Activated effector memory CD4-positive, alpha-beta T cell treated with anti-CD3 and anti-CD28 coated beads, Interleukin-2, amount 50 U/mL, for 16 hours (primary cell): ENCODE data around the gene RALGDS.
"Not testable (repeated sequence)": the region's sequence is repeated elsewhere in the genome, so short reads cannot be mapped to it uniquely, and the experiment has no call there.

ENCODE experiments used
- DNase-seq: peaks from one replicate; pipeline ENCODE4 v3.0.0-alpha.2; 2020

The RALGDS gene

DNA sequence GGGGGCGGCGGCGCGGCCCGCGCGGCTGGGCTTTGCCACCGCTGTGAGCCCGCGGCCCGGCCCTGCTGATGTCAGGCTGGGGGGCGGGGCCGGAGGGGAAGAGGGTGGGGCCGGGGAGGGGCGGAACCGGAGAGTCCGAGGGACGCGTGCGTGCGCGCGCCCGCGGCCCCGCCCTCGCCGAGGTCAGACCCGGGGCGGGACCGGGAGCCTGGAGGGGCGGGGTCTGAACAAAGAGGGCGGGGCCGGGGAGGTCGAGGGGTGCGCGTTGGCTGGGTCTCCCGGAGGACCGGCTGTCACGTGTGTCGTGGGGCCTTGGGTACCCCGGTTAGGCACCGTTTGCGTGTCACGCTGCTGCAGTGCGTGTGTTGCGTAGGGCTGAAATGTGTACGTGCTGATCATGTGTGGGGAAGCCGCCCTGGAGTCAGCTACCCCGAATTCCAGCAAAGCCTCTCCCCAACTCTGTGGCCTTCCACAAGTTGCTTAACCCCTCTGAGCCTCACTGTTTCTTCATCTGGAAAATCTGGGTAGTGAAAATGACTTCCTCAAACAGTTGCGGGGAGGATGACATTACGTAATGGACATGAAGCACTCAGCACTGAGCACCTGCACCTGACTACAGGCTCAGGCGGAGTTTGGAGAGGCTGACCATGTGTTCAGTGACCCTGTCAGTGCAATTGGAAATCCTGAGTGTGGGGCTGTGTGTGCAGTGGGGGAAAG is at the start of gene RALGDS:
Gene RALGDS, minus strand, starts transcription at position 43 of the 717 bp plus-strand sequence. CDS start 86 bp downstream, outside the sequence.
- DNase-seq = peak; percentile 96

- DNase-seq = no peak
These were observed 49.7 kb upstream of the RALGDS start for GRCh38 chr9:133170716-133171115.

DNA sequence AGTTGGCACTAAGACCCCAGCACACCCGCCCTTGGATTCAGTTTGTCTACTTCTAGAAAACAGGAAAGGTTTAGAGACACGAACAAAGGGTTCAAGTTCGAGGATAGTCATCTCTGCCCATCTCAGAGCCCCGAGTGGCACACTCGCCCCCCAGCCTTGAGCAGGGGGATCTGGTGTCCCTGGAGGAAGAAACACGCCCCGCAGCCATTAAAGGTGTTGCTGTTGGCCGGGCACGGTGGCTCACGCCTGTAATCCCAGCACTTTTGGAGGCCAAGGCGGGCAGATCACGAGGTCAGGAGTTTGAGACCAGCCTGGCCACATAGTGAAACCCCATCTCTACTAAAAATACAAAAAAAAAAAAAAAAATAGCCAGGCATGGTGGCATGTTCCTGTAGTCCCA is 48.6 kb upstream of the RALGDS start:
- DNase-seq = not testable (repeated sequence)

DNA sequence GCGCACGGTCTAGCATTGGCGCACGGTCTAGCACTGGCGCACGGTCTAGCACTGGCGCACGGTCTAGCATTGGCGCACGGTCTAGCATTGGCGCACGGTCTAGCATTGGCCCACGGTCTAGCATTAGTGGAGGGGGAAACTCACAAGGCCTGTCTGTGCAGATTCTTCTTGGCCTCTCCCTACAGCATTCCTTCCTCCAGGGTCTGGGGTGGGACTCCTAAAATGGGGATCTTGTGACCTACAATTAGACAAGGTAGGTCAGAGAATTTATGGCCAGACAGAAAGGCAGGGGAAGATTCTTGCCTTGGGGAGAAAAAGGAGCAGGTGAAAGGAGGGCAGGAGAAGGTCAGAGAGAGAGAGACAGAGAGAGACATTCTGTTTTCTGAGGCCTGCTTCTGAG is 48.1 kb upstream of the RALGDS start:
- DNase-seq = no peak

DNA sequence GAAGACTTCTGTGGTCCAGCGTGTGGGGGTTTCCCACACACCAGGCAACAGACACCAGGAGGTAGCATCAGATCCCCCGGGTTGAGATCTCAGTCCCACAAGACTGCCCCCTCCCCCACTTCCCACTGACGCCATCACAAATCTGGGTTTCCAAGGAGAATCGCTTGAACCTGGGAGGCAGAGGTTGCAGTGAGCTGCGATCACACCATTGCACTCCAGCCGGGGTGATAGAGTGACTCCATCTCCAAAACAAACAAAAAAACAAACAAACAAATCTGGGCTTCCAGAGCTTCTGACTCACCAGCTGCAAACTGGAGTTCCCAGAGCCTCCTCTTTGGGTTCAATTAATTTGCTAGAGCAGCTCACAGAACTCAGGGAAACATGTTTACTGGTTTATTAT is 47.4 kb upstream of the RALGDS start:
- no peak for DNase-seq

DNA sequence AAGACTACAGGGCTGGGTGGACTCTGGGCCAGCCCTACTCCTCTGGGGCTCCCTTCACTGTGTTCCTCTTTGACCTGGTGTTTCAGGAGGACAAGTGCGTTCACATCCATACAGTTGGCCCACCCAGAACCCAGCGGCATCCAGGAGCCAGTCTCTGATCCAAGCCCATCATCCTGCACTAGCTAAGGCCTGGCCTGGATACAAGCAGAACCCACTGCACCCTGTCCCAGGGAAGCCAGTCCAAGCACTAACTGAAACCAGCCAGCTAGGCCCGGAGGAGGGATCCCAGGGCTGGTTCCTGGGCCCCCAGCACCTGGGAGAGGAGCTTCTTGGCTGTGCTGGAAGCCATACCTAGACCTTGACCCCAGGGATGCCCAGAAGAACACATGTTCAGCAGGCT is 46.7 kb upstream of the RALGDS start:
- DNase-seq = no peak

DNA sequence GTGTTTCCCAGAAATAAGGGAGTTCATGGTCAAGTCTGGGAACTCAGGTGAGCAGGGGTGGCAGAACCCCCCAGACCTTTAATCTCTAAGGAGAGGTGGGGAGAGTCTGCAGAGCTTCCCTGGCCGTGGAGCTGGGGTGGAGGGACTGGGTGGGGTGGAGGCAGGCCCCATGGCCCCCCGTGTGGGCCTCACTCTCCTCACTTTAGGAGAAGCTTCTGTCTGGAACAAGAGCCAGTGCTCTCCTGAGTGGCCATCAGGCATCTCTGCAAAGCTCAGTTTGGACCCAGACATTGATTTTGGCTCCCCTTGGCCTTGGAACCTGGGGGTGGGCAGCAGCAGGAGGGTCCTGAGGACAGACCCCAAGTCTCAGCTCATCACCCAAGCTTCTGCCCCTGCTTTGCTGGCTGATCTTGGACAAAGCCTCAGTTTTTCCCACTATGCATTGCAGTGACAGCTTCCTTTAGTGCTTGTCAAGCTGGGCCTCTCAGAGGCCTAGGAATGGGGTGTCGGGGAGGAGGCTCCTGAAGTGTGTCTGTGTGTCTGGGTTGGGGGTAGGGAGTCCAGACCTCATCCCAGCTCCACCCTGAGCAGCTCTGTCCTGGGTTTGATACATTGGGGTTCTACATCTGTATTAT is 46.2 kb upstream of the RALGDS start:
- DNase-seq = no peak

DNA sequence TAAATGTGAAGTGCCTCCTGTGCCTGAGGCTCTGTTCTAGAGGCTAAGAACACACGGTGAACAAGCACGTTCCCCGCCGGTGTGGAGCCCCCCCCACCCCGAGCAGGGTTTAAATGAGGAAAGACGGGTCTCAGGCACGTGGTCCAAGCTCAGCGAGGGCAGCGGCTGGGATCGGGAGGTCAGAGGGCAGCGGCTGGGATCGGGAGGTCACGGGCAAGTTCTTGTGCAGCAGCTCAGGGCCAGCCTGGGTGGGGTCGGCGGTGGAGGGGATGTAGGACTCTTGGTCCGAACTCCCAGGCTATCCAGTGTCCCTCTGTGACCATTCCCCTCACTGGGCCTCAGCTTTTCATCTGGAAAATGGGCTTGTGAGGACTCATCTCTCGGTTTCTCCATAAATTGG is 45.4 kb upstream of the RALGDS start:
- peak; percentile 57 for DNase-seq

DNA sequence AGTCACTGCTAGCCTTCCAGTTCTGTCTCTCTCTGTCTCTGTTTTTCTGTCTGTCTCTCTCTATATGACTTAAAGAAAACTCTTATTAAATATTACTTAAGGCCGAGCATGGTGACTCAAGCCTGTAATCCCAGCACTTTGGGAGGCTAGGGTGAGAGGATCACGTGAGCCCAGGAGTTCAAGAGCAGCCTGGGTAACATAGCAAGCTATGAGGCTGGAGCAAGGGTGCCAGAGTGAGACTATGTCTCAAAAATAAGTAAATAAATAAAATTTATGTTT is 44.4 kb upstream of the RALGDS start:
- no peak for DNase-seq

GRCh38 chr9:133164191-133164590 is 43.2 kb upstream of the RALGDS start:
- DNase-seq = no peak

- peak; percentile 79 for DNase-seq
These were observed 42.6 kb upstream of the RALGDS start, which contains the start of gene GBGT1 for GRCh38 chr9:133163504-133164172. GBGT1 (minus strand) TSS chr9:133163914; CDS start chr9:133162412, 1,502 bp downstream.

DNA sequence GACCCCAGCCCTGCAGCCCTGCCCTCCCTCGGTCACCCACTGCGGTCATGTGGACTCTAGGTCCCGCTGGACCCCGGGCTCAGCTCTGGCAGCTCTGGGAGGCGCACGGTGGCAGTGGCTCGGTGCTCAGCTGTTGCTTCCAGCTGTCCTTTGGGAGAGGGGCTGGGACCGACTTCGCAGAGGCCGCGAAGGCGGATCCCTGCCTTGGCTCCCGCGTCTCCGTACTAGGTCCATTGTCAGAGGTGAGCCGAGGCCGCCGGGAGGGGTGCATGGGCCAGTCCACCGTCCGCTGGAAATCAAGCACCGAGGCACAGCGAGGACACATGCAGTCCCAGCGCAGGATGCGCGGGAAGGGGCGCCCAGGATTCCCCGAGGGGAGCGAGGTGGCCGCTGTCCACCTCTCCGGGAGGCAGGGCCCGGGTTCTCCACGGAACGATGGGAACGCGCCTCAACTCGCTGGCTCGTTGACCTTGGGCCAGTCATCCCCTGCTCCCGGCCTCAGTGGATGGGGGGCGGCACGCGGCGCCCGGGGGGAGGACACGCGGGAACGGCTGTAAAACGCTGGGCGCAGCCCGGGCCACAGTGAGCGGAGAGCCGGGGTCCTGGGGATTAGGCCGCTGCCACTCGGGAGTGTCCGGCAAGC is 41.9 kb upstream of the RALGDS start:
- peak; percentile 55 for DNase-seq

DNA sequence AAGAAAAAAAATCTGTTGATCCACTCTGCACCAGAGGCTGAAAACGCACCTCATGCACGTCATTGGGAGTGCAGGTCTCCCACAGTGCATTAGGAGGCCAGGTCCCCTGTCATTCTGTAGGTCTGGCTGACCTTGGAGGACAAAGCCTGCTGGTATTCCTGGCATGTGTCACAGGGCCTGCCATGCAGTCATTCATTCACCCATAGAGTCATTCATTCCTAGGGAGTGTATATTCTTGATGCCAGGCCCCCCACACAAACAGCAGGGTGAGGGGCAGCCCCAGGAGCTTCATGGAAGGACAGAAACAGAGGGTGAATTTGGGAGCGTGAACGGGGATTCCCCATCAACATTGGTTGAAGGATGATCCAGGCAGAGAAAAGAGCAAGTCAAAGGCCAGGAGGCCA is 40.5 kb upstream of the RALGDS start:
- no peak for DNase-seq

DNA sequence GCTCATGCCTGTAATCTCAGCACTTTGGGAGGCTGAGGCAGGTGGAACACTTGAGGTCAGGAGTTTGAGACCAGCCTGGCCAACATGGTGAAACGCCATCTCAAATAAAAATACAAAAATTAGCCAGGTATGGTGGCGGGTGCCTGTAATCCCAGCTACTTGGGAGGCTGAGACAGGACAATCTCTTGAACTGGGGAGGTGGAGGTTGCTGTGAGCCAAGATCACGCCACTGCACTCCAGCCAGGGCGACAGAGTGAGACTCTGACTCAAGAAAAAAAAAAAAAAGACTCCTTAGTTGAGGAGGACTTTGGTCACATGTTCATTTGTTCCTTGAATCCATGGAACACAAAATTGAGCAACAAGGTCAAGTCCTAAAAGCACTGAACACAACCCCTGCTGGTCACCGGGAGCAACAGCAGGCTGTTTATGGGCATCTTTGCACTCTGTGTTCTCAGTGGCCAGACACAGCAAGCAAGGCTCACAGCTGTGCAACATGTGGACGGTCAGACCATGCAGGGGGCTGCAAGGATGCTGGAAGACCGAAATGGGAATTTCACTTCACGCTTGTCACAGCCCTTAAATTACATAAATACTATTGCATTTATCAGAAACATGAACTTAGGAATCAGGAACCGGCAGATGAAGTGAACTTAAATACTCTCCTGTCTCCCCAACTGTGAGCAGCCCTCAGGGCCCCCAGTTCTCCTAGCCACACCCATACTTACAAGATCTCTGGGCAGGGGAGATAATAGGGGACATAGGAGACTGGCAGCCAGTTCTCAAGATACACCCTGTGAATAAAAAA is 39.9 kb upstream of the RALGDS start:
- DNase-seq = peak; percentile 79

- DNase-seq = no peak
These were observed 37.7 kb upstream of the RALGDS start for GRCh38 chr9:133158695-133159094.

- DNase-seq = no peak
These were observed 34.1 kb upstream of the RALGDS start for GRCh38 chr9:133155156-133155555.

GRCh38 chr9:133154097-133154989 is 33.3 kb upstream of the RALGDS start:
- DNase-seq = no peak

GRCh38 chr9:133153227-133154096 is 32.4 kb upstream of the RALGDS start:
- DNase-seq = no peak

DNA sequence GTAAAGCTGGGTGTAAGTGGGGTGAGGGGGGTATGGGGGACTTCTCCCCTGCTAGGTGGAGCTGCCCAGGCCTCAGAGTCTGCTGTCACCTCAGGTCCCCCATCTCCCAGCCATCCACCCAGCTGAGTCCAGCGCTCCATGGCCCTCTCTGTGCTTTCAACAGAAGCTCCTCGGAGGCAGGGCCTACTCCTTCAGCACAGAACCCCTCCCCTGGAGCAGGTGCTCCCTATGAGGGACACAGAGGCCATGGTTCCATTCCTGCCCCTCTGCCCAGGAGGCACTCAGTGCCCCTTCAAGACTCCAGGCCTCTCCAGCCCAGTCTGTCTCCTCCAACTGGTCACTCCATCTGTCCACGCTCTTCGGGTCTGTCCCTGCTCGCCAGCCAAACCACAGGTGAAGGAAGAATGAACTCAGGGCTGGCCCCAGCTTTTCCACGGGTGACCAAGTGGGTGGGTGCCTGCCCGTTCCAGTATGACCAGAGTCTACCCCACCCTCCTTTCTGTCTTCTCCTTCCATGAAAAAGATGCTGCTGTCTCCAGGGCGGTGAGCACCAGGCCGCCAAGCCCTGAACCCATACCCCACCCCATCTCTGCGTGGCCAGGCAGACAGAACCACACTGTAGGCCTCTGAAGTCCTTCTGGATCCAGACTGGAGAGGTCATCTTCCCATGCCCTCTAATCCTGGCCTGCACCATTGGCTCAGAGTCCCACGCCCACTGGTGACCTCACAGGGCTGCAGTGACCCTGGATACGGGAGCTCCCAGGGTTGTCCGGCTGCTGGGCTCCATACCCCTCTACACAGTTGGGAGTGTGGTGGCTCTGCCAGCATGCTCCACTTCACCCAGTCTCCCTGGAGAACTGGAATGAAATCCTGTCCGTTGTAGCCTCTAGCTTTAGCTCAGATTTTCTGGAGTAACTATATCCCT is 30.8 kb upstream of the RALGDS start:
- no peak for DNase-seq

GRCh38 chr9:133151041-133151440 is 30.0 kb upstream of the RALGDS start:
- DNase-seq = no peak
